K562 (cell line): ENCODE results near the gene SYNJ2. TPM values are rescaled to one million over a fixed set of nuclear protein-coding genes. Genes with fewer than 3 reads are reported as not detected.

Source experiments
- CREM ChIP-seq: IDR thresholded peaks from 2 replicates; pipeline ENCODE4 v1.6.1; 2014; ENCODE audit warnings: antibody characterized with exemption, low read depth
- CXXC5 ChIP-seq: fragments of 250-450 bp; sonication (Bioruptor Pico); IDR thresholded peaks from 2 replicates; pipeline ENCODE4 v1.8.0; 2022; ENCODE audit warnings: inconsistent platforms, mild to moderate bottlenecking, moderate library complexity
- FOS ChIP-seq: IDR thresholded peaks from 3 replicates; pipeline ENCODE4 v1.6.1; 2011; ENCODE audit not compliant: insufficient read length; ENCODE audit errors: extremely low read depth
- KHSRP ChIP-seq: fragments of 450-650 bp; IDR thresholded peaks from 2 replicates; pipeline ENCODE4 v1.6.1; 2017
- MXI1 ChIP-seq: IDR thresholded peaks from 2 replicates; pipeline ENCODE4 v1.6.1; 2011; ENCODE audit warnings: low read depth, mild to moderate bottlenecking, improper control_type of control experiment, low read length
- MYC ChIP-seq, 2 experiments: fragments of 250-450 bp in 1 of 2; sonication (Bioruptor Pico) in 1 of 2; IDR thresholded peaks; 2 replicates each; pipeline versions ENCODE4 v1.5.1 to v1.6.1; 2012 to 2021; ENCODE audit warnings: low read depth in 2 of 2, borderline replicate concordance in 1 of 2, improper control_type of control experiment in 1 of 2, low read length in 1 of 2, mild to moderate bottlenecking in 1 of 2, moderate library complexity in 1 of 2
- NRF1 ChIP-seq, 2 experiments: fragments of 450-650 bp; IDR thresholded peaks in 1 of 2; conservative IDR thresholded peaks in 1 of 2; 2 replicates each; pipeline ENCODE4 v1.6.1; 2014; ENCODE audit warnings: mild to moderate bottlenecking in 2 of 2
- RAD51 ChIP-seq: fragments of 450-650 bp; IDR thresholded peaks from 2 replicates; pipeline ENCODE4 v1.7.1; 2016; ENCODE audit warnings: low read depth, mild to moderate bottlenecking, borderline replicate concordance
- SIX5 ChIP-seq, 2 experiments: IDR thresholded peaks; 2 replicates each; pipeline ENCODE4 v1.6.1; 2011; ENCODE audit warnings: low read length in 2 of 2, borderline replicate concordance in 1 of 2, low read depth in 1 of 2, mild to moderate bottlenecking in 1 of 2, moderate library complexity in 1 of 2; ENCODE audit not compliant: insufficient read depth in 1 of 2
- SMAD1 ChIP-seq: fragments of 150-350 bp; IDR thresholded peaks from 2 replicates; pipeline ENCODE4 v1.6.1; 2014; ENCODE audit warnings: low read length, low read depth; ENCODE audit not compliant: partially characterized antibody
- TAF1 ChIP-seq: IDR thresholded peaks from 2 replicates; pipeline ENCODE4 v1.6.1; 2011; ENCODE audit warnings: mild to moderate bottlenecking, low read length, moderate library complexity; ENCODE audit not compliant: insufficient read depth, control insufficient read depth, severe bottlenecking; ENCODE audit errors: extremely low read depth
- TCF7 ChIP-seq: sonication (generic); IDR thresholded peaks from 2 replicates; pipeline ENCODE4 v1.6.1; 2016; ENCODE audit warnings: antibody characterized with exemption, borderline replicate concordance
- THRAP3 ChIP-seq: fragments of 450-650 bp; IDR thresholded peaks from 2 replicates; pipeline ENCODE4 v1.6.1; 2016; ENCODE audit warnings: mild to moderate bottlenecking, inconsistent platforms, borderline replicate concordance
- TRIM28 ChIP-seq: fragments of 450-650 bp; IDR thresholded peaks from 2 replicates; pipeline ENCODE4 v1.6.1; 2017
- ZBTB8A ChIP-seq: fragments of 450-650 bp; IDR thresholded peaks from 2 replicates; pipeline ENCODE4 v1.6.1; 2018; ENCODE audit warnings: mild to moderate bottlenecking, moderate library complexity; ENCODE audit not compliant: partially characterized antibody
- ZFP36 ChIP-seq: fragments of 150-350 bp; IDR thresholded peaks from 2 replicates; pipeline ENCODE4 v1.6.1; 2018; ENCODE audit warnings: low read length, low read depth; ENCODE audit not compliant: partially characterized antibody
- ZNF232 ChIP-seq: sonication (generic); formaldehyde crosslinking; IDR thresholded peaks from 2 replicates; pipeline ENCODE4 v1.8.0; 2022; ENCODE audit warnings: mild to moderate bottlenecking, missing genetic modification reagents
- ZNF253 ChIP-seq: fragments of 250-450 bp; sonication (Bioruptor Pico); conservative IDR thresholded peaks from 2 replicates; pipeline ENCODE4 v1.6.1; 2021; ENCODE audit warnings: mild to moderate bottlenecking
- polyA plus RNA-seq, 8 experiments: library from polyadenylated mRNA; depleted of rRNA in 4 of 8; stranded (reverse) in 5 of 8; unstranded in 3 of 8; fragments of >200 nt; fragmentation: Nextera tagmentation in 2 of 8; fragmentation: Illumina TruSeq in 1 of 8; extraction: Ambion mirVana in 2 of 8; extraction: Trizol in 1 of 8; gene quantifications; 2 replicates each; pipeline versions ENCODE4 v1.2.1 to v1.2.3, GENCODE V29; 2011 to 2014; ENCODE audit warnings: inconsistent platforms in 1 of 8, missing spikeins in 1 of 8
- total RNA-seq, 7 experiments: library from RNA; depleted of rRNA in 6 of 7; stranded (reverse); fragments of >200 nt in 6 of 7; fragmentation: Illumina TruSeq in 2 of 7; extraction: Trizol in 2 of 7; gene quantifications; 2 replicates each; pipeline versions ENCODE4 v1.2.1 to v1.2.3, GENCODE V29; 2011 to 2021; ENCODE audit warnings: low replicate concordance in 1 of 7
- TF ChIP-seq, protein P1 (sequence below): sonication (generic); formaldehyde crosslinking; IDR thresholded peaks from 2 replicates; pipeline ENCODE4 v1.4.0; 2020; ENCODE audit warnings: mild to moderate bottlenecking, missing genetic modification reagents
- TF ChIP-seq, protein P2 (sequence below): fragments of 250-450 bp; sonication (Bioruptor Pico); IDR thresholded peaks from 2 replicates; pipeline ENCODE4 v1.8.0; 2022; ENCODE audit warnings: inconsistent platforms, mild to moderate bottlenecking, moderate library complexity, borderline replicate concordance
- TF ChIP-seq, protein P3 (sequence below): sonication (generic); formaldehyde crosslinking; IDR thresholded peaks from 2 replicates; pipeline ENCODE4 v1.8.0; 2022; ENCODE audit warnings: mild to moderate bottlenecking, missing genetic modification reagents

Gene SYNJ2
- total and polyA plus RNA-seq, 9 of the 15 experiments (the other 6 are each of a cell fraction or from before 2014, with no cell fraction given): 3.0 to 27.7 (median 17.8) TPM

DNA sequence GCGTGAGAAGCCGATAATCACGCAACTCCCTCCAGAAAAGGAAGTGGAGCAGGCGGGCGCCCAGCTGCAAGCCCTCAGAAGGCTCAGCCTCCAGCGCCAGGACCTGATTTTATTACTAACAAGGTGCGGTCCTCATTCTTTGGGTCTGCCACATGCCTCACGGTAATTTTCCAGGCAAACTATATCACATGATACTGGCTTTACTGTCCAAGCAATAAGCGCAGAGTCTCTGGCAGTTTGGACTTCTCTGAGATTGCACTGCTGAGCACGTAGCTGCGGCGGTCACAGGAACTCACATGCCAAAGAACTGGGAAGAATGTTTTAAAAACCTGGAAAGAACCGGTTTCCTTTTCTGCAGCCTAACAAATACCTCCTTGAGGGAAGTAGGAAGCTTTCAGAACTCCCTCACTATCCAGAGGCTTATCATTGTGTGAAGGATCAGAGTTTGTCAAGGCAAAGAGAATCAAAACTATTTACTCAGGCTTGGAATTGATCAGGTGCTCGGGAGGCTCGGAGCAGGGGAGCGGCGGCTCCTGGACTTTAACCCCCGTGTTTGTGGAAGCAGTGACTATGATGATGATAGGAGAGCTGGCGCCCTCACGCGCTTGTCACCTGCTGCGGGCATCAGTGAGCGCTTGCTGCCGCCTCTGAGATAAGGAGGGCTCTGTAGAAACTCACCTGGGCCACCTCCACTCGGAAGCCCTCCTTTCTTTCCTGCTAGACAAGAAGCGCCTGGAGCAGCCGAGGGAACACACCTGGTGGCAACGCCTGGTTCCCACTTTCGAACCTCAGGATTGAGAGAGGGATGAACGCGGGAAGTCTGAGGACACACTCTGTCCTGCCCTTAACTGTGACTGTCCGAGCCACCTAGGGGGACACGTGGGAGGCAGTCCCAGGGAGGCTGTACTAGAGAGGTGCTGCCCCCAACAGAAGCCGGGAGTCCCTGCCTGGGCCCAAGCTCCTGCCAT lies 27.2 kb upstream of the SYNJ2 start (continued):
- TF ChIP-seq, protein P1, sequence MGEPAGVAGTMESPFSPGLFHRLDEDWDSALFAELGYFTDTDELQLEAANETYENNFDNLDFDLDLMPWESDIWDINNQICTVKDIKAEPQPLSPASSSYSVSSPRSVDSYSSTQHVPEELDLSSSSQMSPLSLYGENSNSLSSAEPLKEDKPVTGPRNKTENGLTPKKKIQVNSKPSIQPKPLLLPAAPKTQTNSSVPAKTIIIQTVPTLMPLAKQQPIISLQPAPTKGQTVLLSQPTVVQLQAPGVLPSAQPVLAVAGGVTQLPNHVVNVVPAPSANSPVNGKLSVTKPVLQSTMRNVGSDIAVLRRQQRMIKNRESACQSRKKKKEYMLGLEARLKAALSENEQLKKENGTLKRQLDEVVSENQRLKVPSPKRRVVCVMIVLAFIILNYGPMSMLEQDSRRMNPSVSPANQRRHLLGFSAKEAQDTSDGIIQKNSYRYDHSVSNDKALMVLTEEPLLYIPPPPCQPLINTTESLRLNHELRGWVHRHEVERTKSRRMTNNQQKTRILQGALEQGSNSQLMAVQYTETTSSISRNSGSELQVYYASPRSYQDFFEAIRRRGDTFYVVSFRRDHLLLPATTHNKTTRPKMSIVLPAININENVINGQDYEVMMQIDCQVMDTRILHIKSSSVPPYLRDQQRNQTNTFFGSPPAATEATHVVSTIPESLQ (CRISPR knock-in tag): no peak
- TF ChIP-seq MXI1 (no peak), THRAP3 (no peak), SMAD1 (no peak), FOS (no peak), ZFP36 (peak; percentile 86), CXXC5 (CRISPR knock-in tag) (peak; percentile 25; the same call in 1 of the 2 replicates), TAF1 (no peak), KHSRP (no peak), CREM (0 out of 2 replicates have a peak, but pooled peaks have one; percentile 2), TRIM28 (no peak), SIX5 (IDR thresholded peaks at IDR 0.05; ENCODE audit: borderline replicate concordance in 1 of 2, insufficient read depth in 1 of 2, low read depth in 1 of 2, low read length in 2 of 2) (no peak), NRF1 (conservative IDR thresholded peaks at IDR 0.05 in 1 of 2, IDR thresholded peaks at IDR 0.05 in 1 of 2) (0 out of 4 replicates have a peak, but pooled peaks of 1 of the 2 experiments have one; percentile 13), ZNF232 (CRISPR knock-in tag) (no peak), ZBTB8A (no peak), TCF7 (no peak), MYC (IDR thresholded peaks at IDR 0.05; ENCODE audit: low read depth, low read length) (peak; percentile 29; the same call in 1 of the 2 replicates), MYC (CRISPR knock-in tag; IDR thresholded peaks at IDR 0.05; ENCODE audit: borderline replicate concordance, low read depth) (no peak), ZNF253 (CRISPR knock-in tag) (no peak), RAD51 (no peak)
- TF ChIP-seq, protein P2, sequence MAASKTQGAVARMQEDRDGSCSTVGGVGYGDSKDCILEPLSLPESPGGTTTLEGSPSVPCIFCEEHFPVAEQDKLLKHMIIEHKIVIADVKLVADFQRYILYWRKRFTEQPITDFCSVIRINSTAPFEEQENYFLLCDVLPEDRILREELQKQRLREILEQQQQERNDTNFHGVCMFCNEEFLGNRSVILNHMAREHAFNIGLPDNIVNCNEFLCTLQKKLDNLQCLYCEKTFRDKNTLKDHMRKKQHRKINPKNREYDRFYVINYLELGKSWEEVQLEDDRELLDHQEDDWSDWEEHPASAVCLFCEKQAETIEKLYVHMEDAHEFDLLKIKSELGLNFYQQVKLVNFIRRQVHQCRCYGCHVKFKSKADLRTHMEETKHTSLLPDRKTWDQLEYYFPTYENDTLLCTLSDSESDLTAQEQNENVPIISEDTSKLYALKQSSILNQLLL (CRISPR knock-in tag): no peak
- TF ChIP-seq, protein P3, sequence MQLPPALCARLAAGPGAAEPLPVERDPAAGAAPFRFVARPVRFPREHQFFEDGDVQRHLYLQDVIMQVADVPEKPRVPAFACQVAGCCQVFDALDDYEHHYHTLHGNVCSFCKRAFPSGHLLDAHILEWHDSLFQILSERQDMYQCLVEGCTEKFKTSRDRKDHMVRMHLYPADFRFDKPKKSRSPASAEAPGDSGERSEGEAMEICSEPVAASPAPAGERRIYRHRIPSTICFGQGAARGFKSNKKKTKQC (CRISPR knock-in tag): no peak
